ENCODE data around the gene BICC1.

The BICC1 gene

GRCh38 chr10:58836991-58837575 is 324.4 kb downstream of the BICC1 start:
- no peak for DNase-seq (ENCODE audit: low read depth in 1 of 2, low spot score in 1 of 2)
- Histone ChIP-seq H3K27me3 (ENCODE audit: insufficient read depth, poor library complexity, severe bottlenecking) (no peaks in the 10 kb centered on the region), H3K27ac (replicated peaks) (no peak overlapping the region), H3K4me3 (replicated peaks; ENCODE audit: insufficient read depth, low read length) (no peak overlapping the region)
- no peak for TF ChIP-seq POLR2AphosphoS5 (IDR thresholded peaks at IDR 0.05; ENCODE audit: low read depth)
- TF ChIP-seq, protein P1, sequence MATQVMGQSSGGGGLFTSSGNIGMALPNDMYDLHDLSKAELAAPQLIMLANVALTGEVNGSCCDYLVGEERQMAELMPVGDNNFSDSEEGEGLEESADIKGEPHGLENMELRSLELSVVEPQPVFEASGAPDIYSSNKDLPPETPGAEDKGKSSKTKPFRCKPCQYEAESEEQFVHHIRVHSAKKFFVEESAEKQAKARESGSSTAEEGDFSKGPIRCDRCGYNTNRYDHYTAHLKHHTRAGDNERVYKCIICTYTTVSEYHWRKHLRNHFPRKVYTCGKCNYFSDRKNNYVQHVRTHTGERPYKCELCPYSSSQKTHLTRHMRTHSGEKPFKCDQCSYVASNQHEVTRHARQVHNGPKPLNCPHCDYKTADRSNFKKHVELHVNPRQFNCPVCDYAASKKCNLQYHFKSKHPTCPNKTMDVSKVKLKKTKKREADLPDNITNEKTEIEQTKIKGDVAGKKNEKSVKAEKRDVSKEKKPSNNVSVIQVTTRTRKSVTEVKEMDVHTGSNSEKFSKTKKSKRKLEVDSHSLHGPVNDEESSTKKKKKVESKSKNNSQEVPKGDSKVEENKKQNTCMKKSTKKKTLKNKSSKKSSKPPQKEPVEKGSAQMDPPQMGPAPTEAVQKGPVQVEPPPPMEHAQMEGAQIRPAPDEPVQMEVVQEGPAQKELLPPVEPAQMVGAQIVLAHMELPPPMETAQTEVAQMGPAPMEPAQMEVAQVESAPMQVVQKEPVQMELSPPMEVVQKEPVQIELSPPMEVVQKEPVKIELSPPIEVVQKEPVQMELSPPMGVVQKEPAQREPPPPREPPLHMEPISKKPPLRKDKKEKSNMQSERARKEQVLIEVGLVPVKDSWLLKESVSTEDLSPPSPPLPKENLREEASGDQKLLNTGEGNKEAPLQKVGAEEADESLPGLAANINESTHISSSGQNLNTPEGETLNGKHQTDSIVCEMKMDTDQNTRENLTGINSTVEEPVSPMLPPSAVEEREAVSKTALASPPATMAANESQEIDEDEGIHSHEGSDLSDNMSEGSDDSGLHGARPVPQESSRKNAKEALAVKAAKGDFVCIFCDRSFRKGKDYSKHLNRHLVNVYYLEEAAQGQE (IDR thresholded peaks at IDR 0.05; ENCODE audit: insufficient replicate concordance, low read depth), result no peak
- no peak for TF ChIP-seq SPI1 (IDR thresholded peaks at IDR 0.05; ENCODE audit: borderline replicate concordance, low read depth)
- no peak for TF ChIP-seq GABPA (IDR thresholded peaks at IDR 0.05; ENCODE audit: low read depth)
- TF ChIP-seq, protein P2, sequence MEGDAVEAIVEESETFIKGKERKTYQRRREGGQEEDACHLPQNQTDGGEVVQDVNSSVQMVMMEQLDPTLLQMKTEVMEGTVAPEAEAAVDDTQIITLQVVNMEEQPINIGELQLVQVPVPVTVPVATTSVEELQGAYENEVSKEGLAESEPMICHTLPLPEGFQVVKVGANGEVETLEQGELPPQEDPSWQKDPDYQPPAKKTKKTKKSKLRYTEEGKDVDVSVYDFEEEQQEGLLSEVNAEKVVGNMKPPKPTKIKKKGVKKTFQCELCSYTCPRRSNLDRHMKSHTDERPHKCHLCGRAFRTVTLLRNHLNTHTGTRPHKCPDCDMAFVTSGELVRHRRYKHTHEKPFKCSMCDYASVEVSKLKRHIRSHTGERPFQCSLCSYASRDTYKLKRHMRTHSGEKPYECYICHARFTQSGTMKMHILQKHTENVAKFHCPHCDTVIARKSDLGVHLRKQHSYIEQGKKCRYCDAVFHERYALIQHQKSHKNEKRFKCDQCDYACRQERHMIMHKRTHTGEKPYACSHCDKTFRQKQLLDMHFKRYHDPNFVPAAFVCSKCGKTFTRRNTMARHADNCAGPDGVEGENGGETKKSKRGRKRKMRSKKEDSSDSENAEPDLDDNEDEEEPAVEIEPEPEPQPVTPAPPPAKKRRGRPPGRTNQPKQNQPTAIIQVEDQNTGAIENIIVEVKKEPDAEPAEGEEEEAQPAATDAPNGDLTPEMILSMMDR (IDR thresholded peaks at IDR 0.05; ENCODE audit: insufficient read depth, low read length), result no peak

DNA sequence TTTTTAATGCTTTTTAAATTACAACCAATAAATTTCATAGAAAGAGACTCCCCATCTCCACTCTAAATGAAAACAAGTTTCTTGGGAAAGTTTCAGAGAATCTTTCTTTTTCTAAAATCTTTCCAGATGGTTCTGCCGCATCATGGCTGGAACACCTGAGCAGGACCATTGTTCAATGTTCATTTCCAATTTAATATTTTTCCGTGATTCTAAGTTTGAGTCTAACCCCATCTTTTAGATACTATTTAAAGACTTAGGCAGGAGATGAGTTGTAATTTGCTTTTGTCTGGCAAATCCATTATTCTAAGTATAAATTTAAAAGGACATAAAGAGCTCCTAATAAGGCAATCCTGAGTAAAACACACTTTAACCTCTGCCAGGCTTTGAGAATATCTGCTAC is 325.2 kb downstream of the BICC1 start:
- Histone ChIP-seq H3K27ac (replicated peaks) (no peak overlapping the region), H3K4me3 (replicated peaks; ENCODE audit: insufficient read depth, low read length) (no peak overlapping the region), H3K27me3 (ENCODE audit: insufficient read depth, poor library complexity, severe bottlenecking) (no peaks in the 10 kb centered on the region)
- no peak for DNase-seq (ENCODE audit: low read depth in 1 of 2, low spot score in 1 of 2)
- TF ChIP-seq GABPA (IDR thresholded peaks at IDR 0.05; ENCODE audit: low read depth), result no peak
- TF ChIP-seq SPI1 (IDR thresholded peaks at IDR 0.05; ENCODE audit: borderline replicate concordance, low read depth), result no peak
- TF ChIP-seq, protein P2 (IDR thresholded peaks at IDR 0.05; ENCODE audit: insufficient read depth, low read length), result no peak
- no peak for TF ChIP-seq POLR2AphosphoS5 (IDR thresholded peaks at IDR 0.05; ENCODE audit: low read depth)
- TF ChIP-seq, protein P1 (IDR thresholded peaks at IDR 0.05; ENCODE audit: insufficient replicate concordance, low read depth), result no peak

- no peaks in the 10 kb centered on the region for H3K27me3 ChIP-seq (ENCODE audit: insufficient read depth, poor library complexity, severe bottlenecking)
- TF ChIP-seq SPI1 (IDR thresholded peaks at IDR 0.05; ENCODE audit: borderline replicate concordance, low read depth), result no peak
- no peak for TF ChIP-seq GABPA (IDR thresholded peaks at IDR 0.05; ENCODE audit: low read depth)
- no peak for DNase-seq (ENCODE audit: low read depth in 1 of 2, low spot score in 1 of 2)
- H3K27ac ChIP-seq (replicated peaks), result no peak overlapping the region
- no peak overlapping the region for H3K4me3 ChIP-seq (replicated peaks; ENCODE audit: insufficient read depth, low read length)
Measured at GRCh38 chr10:58838561-58839208, 326.0 kb downstream of the BICC1 start.

- Histone ChIP-seq H3K27ac (replicated peaks) (no peak overlapping the region), H3K27me3 (ENCODE audit: insufficient read depth, poor library complexity, severe bottlenecking) (no peaks in the 10 kb centered on the region), H3K4me3 (replicated peaks; ENCODE audit: insufficient read depth, low read length) (no peak overlapping the region)
- no peak for DNase-seq (ENCODE audit: low read depth in 1 of 2, low spot score in 1 of 2)
- TF ChIP-seq, protein P2 (IDR thresholded peaks at IDR 0.05; ENCODE audit: insufficient read depth, low read length), result no peak
- TF ChIP-seq, protein P1 (IDR thresholded peaks at IDR 0.05; ENCODE audit: insufficient replicate concordance, low read depth), result no peak
- TF ChIP-seq SPI1 (IDR thresholded peaks at IDR 0.05; ENCODE audit: borderline replicate concordance, low read depth) (no peak), POLR2AphosphoS5 (IDR thresholded peaks at IDR 0.05; ENCODE audit: low read depth) (no peak), GABPA (IDR thresholded peaks at IDR 0.05; ENCODE audit: low read depth) (no peak)
Measured at GRCh38 chr10:58839771-58840170, 327.1 kb downstream of the BICC1 start.

All from HL-60 (cell line).